HG02763 (cell line): ENCODE data around the gene SLC2A11.
"Not testable (repeated sequence)": the region's sequence is repeated elsewhere in the genome, so short reads cannot be mapped to it uniquely, and the experiment has no call there.

Experiments
- ATAC-seq: cut with Tn5 transposase; IDR thresholded peaks from one replicate; pipeline ENCODE4 v1.9.1; 2021; ENCODE audit warnings: mild to moderate bottlenecking, moderate library complexity; ENCODE audit not compliant: unreplicated experiment

Gene SLC2A11

DNA sequence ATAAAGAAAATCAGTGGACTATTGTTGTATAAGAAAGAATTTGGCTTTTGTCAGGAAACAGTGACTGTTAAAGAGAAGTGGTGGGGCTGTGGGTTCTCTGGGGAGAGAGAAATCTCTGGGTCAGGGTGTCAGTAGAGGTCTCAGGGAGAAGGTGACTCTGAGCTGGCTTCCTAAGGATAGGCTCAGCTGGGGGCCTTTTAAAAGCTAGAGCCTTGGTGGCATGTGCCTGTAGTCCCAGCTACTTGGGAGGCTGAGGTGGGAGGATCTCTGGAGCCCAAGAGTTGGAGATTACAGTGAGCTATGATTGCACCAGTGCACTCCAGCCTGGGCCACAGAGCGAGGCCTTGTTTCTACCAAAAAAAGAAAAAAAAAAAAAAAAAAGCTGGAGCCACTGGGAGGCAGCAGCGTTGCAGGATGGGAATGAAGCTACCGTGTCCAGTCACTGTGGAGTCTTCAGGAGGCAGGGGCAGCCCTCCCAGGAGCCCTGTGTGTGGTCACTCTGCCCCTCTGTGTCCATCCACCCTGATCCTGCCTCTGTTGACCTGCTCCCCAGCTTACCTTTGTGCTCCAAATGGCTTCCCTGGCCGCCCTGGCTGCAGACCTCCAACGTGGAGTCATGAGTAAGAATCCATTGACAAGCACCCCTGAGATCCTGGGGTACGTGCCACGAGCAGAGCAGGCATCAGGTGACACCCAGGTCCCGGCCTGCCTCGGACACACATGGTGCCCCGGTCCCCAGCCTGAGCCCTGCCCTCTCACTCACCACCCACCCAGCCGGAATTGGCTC, 31.1 kb downstream of the SLC2A11 start:
- no peak for ATAC-seq

- ATAC-seq, result no peak
Observed at GRCh38 chr22:23889620-23890019, 31.9 kb downstream of the SLC2A11 start.

DNA sequence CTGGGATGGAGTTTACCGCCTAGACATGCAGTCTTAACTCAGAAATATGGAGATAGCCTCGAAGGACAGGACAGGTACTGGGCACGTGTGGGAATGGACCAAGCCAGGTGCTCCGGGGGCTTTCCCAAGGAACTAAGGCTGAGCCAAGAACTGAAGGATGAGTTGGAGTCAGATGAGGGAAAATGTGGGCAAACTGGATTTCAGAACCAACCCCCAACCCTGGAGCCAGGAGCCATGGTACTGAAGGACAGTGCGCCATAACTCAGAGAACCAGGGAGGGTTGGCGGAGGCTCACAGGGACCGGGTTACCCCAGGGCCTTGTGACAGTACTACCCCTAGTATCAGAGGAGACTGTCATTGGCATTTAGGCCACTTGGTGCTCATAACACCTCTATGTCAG, 34.1 kb downstream of the SLC2A11 start:
- ATAC-seq, result no peak

DNA sequence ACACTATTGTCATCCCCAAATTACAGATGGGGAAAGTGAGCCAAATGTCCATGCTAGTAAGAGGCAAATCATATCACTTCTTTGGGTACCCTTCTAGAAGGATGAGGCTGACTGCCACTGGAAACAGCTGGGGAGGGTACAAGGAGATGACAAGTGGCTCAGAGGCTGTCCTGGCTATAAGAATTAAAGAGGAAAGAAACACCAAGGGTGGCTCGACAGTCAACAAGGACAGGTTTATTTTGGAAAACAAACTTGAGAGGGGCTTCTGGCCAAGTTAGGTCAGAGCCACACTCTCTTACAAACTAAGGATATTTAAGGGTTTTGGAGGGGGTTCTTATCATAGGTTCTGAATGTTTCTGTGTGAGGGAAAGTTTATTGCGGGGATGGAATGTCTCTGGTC, 34.5 kb downstream of the SLC2A11 start:
- ATAC-seq, result no peak

DNA sequence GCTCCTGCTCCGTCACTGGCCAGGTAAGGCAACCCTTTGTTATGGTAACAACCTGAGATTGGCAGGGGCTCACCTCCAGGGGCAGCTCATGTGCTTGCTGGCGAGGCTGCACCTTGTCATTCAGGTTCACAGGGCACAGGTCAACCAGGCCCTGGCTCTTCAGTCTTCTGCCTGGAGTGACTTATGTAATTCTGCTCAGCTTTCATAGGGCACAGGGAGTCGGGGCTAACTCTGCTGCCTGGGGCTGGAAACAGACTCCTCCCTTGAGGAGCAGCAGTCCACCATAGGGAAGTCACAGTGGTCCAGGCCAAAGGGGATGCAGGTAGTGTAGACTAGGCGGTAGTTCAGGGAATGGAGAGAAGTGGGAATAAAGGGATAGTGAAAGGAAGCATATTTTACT, 35.0 kb downstream of the SLC2A11 start:
- no peak for ATAC-seq

GRCh38 chr22:23893121-23893944, 35.7 kb downstream of the SLC2A11 start:
- no peak for ATAC-seq

DNA sequence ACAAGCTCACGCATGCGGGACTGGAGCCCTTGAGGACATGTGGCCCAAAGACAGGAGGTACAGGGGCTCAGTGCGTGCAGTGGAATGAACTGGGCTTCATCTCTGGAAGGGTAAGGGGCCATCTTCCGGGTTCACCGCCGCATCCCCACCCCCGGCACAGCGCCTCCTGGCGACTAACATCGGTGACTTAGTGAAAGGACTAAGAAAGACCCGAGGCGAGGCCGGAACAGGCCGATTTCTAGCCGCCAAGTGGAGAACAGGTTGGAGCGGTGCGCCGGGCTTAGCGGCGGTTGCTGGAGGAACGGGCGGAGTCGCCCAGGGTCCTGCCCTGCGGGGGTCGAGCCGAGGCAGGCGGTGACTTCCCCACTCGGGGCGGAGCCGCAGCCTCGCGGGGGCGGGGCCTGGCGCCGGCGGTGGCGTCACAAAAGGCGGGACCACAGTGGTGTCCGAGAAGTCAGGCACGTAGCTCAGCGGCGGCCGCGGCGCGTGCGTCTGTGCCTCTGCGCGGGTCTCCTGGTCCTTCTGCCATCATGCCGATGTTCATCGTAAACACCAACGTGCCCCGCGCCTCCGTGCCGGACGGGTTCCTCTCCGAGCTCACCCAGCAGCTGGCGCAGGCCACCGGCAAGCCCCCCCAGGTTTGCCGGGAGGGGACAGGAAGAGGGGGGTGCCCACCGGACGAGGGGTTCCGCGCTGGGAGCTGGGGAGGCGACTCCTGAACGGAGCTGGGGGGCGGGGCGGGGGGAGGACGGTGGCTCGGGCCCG, 36.5 kb downstream of the SLC2A11 start, which contains the start of gene MIF:
Gene MIF (plus strand): TSS at position 439 of the 765 bp plus-strand sequence. CDS start 92 bp downstream, at position 531.
- peak; percentile 85 for ATAC-seq

DNA sequence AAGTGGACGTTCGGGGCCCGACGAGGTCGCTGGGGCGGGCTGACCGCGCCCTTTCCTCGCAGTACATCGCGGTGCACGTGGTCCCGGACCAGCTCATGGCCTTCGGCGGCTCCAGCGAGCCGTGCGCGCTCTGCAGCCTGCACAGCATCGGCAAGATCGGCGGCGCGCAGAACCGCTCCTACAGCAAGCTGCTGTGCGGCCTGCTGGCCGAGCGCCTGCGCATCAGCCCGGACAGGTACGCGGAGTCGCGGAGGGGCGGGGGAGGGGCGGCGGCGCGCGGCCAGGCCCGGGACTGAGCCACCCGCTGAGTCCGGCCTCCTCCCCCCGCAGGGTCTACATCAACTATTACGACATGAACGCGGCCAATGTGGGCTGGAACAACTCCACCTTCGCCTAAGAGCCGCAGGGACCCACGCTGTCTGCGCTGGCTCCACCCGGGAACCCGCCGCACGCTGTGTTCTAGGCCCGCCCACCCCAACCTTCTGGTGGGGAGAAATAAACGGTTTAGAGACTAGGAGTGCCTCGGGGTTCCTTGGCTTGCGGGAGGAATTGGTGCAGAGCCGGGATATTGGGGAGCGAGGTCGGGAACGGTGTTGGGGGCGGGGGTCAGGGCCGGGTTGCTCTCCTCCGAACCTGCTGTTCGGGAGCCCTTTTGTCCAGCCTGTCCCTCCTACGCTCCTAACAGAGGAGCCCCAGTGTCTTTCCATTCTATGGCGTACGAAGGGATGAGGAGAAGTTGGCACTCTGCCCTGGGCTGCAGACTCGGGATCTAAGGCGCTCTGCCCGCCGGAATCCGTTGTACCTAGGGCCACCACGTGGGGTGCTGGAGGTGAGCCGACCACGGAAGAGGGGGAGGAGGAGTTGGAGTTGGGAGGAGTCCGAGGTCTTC, 37.3 kb downstream of the SLC2A11 start:
- ATAC-seq, result peak; percentile 9

GRCh38 chr22:23895599-23896144, 38.0 kb downstream of the SLC2A11 start:
- ATAC-seq, result no peak

GRCh38 chr22:23896166-23896522, 38.5 kb downstream of the SLC2A11 start:
- no peak for ATAC-seq

DNA sequence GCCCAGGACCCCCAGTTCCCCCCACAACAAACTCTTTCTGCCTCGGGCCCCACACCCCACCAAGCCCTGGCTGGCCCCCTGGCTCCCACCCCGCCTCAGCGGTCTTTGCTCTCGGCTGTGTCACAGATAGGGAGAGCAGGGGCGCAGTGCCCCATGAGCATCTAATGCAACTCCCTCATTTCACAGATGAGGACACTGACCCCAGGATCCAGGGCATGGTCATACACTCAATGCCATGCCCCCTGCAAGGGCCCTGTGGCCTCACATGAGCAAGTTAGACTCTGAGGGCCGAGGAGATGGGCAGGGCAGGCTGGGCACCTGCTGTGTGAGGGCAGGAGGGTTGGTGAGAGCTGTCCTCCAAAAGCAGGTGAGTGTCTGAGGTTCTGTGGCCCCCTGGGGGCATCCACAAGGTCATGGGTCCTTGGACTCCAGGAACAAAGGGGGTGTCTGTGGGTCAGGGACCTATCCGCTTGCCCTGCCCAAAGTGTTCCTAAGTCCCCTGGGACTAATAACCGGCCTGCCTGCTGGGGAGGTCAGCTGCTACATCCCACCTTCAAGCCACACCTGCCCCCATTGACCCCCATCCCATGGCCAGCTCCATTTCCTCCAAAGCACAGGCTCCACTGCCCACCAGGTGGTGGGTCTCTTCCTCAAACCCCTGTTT, 39.0 kb downstream of the SLC2A11 start:
- ATAC-seq, result no peak

DNA sequence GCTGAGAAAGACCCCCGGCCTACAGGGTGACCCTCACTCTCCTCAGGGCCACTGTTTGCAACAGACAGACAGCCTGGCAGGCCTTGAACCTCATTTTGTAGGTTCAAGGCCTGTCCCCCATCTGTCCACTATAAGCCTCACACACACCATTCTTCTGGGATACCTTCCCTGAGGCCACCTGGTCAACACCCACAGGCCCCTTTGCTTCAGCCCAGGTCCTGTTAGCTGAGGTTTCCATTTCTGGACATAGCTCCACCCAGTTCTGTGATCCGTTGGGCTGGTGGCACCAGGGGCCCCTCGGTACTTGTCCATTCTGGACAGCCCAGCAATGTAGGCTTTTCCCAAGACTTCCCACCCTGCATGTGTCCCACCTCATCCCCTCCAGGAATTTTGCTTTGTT, 39.6 kb downstream of the SLC2A11 start:
- no peak for ATAC-seq

- ATAC-seq, result no peak
Observed at GRCh38 chr22:23898006-23898974, 40.6 kb downstream of the SLC2A11 start.

GRCh38 chr22:23899042-23899745, 41.5 kb downstream of the SLC2A11 start:
- ATAC-seq, result no peak

GRCh38 chr22:23900227-23900626, 42.6 kb downstream of the SLC2A11 start:
- not testable (repeated sequence) for ATAC-seq

DNA sequence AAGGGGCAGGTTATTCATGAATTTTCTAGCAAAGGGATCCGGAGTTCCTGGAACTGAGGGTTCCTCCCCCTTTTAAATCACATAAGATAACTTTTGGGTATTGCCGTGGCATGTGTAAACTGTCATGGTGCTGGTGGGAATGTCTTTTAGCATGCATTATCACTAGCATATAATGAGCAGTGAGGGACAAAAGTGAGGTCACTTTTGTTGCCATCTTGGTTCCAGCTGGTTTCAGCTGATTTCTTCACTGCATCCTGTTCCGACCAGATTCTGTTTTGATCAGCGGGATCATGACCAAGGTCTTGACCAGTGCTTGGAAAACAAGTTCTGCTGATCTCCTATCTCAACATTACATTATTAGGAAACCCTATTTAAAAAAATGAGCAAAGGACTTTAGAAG, 43.9 kb downstream of the SLC2A11 start:
- no peak for ATAC-seq

- ATAC-seq, result no peak
Observed at GRCh38 chr22:23903328-23903971, 45.8 kb downstream of the SLC2A11 start.
